ENCODE data around the gene QRICH1. TPM values are rescaled to one million over a fixed set of nuclear protein-coding genes. Genes with fewer than 3 reads are reported as not detected.

Gene QRICH1
- total and polyA plus RNA-seq, 4 donors = 35.1 to 76.0 (median 52.9) TPM

GRCh38 chr3:48996640-48997039 is 97.2 kb downstream of the QRICH1 start:
- DNase-seq (no peak), ATAC-seq (ENCODE audit: insufficient read depth, low FRiP score) (no peak)
- Histone ChIP-seq H3K36me3 (ENCODE audit: control insufficient read depth in 4 of 4, insufficient read depth in 4 of 4, low read length in 4 of 4) (peaks cover 0 to 12% (median 3%) of the 10 kb centered on the region in 4 donors), H3K4me1 (ENCODE audit: control insufficient read depth in 5 of 5, insufficient read depth in 5 of 5, low read length in 5 of 5) (peaks cover 2 to 10% (median 4%) of the 10 kb centered on the region in 5 donors), H3K4me3 (no peak overlapping the region), H3K27ac (ENCODE audit: low read depth in 1 of 2, low read length in 1 of 2) (no peak overlapping the region), H3K9ac (ENCODE audit: insufficient read depth in 1 of 2, low read length in 2 of 2) (no peak overlapping the region), H3K27me3 (ENCODE audit: control insufficient read depth in 3 of 3, insufficient read depth in 3 of 3, low read length in 2 of 3) (no peaks in the 10 kb centered on the region), H3K9me3 (ENCODE audit: control insufficient read depth in 4 of 4, insufficient read depth in 3 of 4, low read length in 3 of 4) (no peaks in the 10 kb centered on the region)
- no peak for TF ChIP-seq CTCF (IDR thresholded peaks at IDR 0.05; ENCODE audit: control extremely low read depth, extremely low read depth)
- WGBS, 2 donors = 97 to 98% methylated on average over 8 of the region's 8 CpGs

- no peak for TF ChIP-seq CTCF (IDR thresholded peaks at IDR 0.05; ENCODE audit: control extremely low read depth, extremely low read depth)
- Histone ChIP-seq H3K4me1 (ENCODE audit: control insufficient read depth in 5 of 5, insufficient read depth in 5 of 5, low read length in 5 of 5) (peaks cover 8 to 21% (median 11%) of the 10 kb centered on the region in 5 donors), H3K4me3 (no peak overlapping the region), H3K9ac (ENCODE audit: insufficient read depth in 1 of 2, low read length in 2 of 2) (no peak overlapping the region), H3K36me3 (ENCODE audit: control insufficient read depth in 4 of 4, insufficient read depth in 4 of 4, low read length in 4 of 4) (peaks cover 0 to 12% (median 3%) of the 10 kb centered on the region in 4 donors), H3K27me3 (ENCODE audit: control insufficient read depth in 3 of 3, insufficient read depth in 3 of 3, low read length in 2 of 3) (no peaks in the 10 kb centered on the region), H3K9me3 (ENCODE audit: control insufficient read depth in 4 of 4, insufficient read depth in 3 of 4, low read length in 3 of 4) (no peaks in the 10 kb centered on the region), H3K27ac (ENCODE audit: low read depth in 1 of 2, low read length in 1 of 2) (no peak overlapping the region)
- no peak for ATAC-seq (ENCODE audit: insufficient read depth, low FRiP score)
- DNase-seq = no peak
These were observed 100.0 kb downstream of the QRICH1 start for GRCh38 chr3:48993834-48994233.

GRCh38 chr3:48991851-48992545 is 101.9 kb downstream of the QRICH1 start:
- 77 to 84% methylated on average over 5 of the region's 5 CpGs for WGBS, 2 donors
- Histone ChIP-seq H3K4me3 (no peak overlapping the region), H3K27me3 (ENCODE audit: control insufficient read depth in 3 of 3, insufficient read depth in 3 of 3, low read length in 2 of 3) (no peaks in the 10 kb centered on the region), H3K4me1 (ENCODE audit: control insufficient read depth in 5 of 5, insufficient read depth in 5 of 5, low read length in 5 of 5) (peaks cover 4 to 20% (median 9%) of the 10 kb centered on the region in 5 donors), H3K9ac (ENCODE audit: insufficient read depth in 1 of 2, low read length in 2 of 2) (no peak overlapping the region), H3K9me3 (ENCODE audit: control insufficient read depth in 4 of 4, insufficient read depth in 3 of 4, low read length in 3 of 4) (no peaks in the 10 kb centered on the region), H3K27ac (ENCODE audit: low read depth in 1 of 2, low read length in 1 of 2) (peak overlapping the region in 1 of 2 donors; percentile 65), H3K36me3 (ENCODE audit: control insufficient read depth in 4 of 4, insufficient read depth in 4 of 4, low read length in 4 of 4) (peaks cover 0 to 10% (median 3%) of the 10 kb centered on the region in 4 donors)
- no peak for DNase-seq
- TF ChIP-seq CTCF (IDR thresholded peaks at IDR 0.05; ENCODE audit: control extremely low read depth, extremely low read depth) = no peak
- ATAC-seq (ENCODE audit: insufficient read depth, low FRiP score) = no peak

All from lung (tissue), 12 donors.